ENCODE results near the gene GNE. TPM values are rescaled to one million over a fixed set of nuclear protein-coding genes. Genes with fewer than 3 reads are reported as not detected.
"Not testable (repeated sequence)": the region's sequence is repeated elsewhere in the genome, so short reads cannot be mapped to it uniquely, and the experiment has no call there.

Gene GNE
- total RNA-seq, 1 donor from 2014 or later = 24.1 TPM

DNA sequence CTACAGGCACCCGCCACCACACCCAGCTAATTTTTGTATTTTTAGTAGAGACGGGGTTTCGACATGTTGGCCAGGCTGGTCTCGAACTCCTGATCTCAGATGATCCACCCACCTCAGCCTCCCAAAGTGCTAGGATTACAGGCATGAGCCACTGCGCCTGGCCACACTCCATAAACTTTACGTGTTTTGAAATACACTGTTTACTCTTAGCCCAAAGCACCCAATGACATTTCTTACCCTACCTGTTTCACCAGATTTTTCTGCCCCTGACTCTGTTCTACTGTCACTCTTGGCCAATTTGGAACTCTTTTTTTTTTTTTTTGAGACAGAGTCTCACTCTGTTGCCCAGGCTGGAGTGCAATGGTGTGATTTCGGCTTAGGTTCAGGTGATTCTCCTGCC lies 15.1 kb upstream of the GNE start:
- DNase-seq (ENCODE audit: low spot score) = not testable (repeated sequence)

DNA sequence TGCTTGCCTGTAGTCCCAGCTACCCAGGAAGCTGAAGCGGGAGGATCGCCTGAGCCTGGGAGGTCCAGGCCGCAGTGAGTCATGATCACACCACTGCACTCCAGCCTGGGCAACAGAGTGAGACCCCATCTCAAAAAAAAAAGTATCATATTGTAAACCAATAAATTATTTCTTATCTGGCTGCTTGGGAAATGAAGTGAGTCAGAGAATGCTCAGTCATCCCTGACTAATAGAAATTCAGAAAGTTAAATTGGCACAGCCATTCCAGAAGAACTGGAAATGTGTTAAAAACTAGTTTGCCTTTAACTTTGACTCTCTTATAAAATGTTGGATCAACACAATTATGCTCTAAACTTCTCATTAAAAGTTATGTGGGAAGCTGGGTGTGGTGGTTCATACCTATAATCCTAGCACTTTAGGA lies 9.8 kb upstream of the GNE start:
- no peak for DNase-seq (ENCODE audit: low spot score)

DNA sequence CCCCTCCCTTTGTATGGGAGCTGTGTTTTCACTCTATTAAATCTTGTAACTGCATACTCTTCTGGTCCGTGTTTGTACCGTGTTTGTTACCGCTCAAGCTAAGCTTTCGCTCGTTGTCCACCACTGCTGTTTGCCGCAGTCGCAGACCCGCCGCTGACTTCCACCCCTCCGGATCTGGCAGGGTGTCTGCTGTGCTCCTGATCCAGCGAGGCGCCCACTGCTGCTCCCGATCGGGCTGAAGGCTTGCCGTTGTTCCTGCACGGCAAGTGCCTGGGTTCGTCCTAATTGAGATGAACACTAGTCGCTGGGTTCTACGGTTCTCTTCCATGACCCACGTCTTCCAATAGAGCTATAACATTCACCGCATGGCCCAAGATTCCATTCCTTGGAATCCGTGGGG lies 6.6 kb upstream of the GNE start:
- no peak for DNase-seq (ENCODE audit: low spot score)

DNA sequence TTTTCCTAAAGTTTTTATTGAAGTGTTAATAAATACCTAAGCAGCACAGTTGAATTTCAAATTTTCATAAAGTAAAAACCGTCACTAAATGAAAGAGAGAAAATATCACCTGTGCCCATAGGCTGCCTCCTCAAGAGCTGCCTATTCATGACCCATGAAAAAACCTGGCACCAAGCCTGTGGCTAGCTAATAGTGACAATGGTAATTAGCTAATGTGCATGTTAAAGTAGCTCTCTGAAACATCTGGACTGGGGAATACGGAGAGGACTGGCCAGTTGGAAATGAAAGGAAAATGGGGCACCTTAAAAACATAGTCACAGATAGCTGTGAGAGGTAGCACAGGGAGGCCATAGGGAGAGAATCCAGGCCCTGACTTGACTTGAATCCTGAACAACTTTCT lies 5.4 kb upstream of the GNE start:
- no peak for DNase-seq (ENCODE audit: low spot score)

DNA sequence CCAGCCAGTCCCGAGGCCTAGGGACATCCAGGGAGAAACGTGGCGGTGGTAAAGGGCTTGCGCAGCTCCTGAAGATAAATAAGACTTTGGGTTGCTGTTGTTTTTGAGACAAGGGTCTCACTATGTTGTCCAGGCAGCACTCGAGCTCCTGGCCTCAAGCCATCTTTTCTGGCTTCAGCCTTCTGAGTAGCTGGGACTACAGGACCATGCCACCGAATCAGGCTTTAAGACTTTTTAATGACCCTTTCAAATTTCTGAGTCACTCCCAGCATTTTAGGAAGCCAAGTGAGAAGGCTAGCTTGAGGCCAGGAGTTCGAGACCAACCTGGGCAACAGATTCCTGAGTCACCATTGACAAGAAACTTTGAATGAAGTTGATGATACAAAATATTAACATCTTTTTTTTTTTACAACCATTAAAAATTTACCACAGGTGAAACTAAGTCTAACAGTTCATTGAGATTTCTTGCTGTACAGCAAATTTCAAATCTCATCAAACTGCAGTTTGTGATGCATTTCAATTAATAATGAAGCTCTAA lies 817 bp upstream of the GNE start:
- DNase-seq (ENCODE audit: low spot score) = peak; percentile 14

DNA sequence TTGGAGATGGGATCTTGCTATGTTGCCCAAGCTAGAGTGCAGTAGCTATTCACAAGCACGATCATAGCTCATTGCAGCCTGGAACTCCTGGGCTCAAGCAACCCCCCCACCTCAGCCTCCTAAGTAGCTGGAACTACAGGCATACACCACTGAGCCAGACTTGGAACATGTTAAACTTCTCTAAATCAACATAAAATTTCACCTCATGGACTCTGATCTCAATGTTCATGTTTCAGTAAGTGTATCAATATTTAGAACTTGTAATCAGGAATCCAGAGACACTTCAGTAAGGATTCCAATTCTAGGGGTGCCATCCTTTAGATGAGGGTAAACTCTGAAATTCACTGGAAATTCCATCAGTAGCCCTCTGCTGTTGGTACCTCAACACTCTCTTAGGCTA lies 6.8 kb downstream of the GNE start:
- no peak for DNase-seq (ENCODE audit: low spot score)

DNA sequence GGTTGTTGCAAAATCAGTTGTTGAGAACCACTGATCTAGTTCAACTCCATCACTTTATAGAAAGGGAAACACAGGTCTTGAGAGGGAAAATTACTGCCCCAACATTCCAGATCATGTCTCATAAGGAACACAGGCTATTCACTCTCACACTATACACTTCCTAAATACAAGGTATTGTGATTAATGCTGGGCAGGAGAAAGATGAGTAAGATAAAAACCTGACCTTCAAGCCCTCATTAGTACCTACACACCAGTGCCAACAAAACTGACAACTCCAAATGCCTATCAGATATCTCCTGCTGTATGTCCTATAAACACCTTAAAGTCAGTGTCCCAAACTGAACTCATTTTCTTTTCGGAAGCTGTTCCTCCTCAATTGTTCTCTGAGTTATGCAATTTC lies 8.2 kb downstream of the GNE start:
- no peak for DNase-seq (ENCODE audit: low spot score)

DNA sequence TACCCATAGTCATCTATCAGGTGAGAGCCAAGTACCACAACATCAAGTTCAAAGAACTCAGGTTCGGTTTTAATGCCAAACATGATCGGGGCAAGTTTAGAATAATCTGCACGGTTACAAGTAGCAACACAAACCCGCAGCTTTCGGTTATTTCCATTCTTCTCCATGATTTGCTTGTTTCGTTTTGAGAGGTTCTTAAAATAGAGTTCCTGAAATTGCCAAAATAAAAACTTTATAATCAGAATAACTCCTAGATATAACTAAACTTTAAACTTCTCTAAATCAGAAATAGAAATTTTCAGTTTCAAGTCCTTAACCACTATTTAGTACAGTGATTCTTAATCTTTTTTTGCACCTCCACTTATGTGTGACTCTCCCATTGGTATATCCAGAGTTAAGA lies 9.1 kb downstream of the GNE start:
- no peak for DNase-seq (ENCODE audit: low spot score)

DNA sequence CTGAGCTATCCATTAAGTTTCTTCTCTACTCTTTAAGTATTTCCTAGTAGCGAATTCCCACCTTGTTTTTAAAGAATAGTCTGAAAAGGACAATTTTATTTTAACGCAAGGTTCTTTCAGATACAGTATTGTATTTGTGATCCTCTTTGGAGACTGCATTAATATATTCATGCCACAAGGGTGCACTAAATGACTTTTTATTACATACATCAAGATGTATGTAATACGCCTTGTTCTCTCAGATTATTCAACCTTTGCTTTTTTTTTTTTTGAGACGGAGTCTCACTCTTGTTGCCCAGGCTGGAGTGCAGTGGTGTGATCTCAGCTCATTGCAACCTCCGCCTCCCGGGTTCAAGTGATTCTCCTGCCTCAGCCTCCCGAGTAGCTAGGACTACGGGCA lies 10.2 kb downstream of the GNE start:
- peak; percentile 48 for DNase-seq (ENCODE audit: low spot score)

DNA sequence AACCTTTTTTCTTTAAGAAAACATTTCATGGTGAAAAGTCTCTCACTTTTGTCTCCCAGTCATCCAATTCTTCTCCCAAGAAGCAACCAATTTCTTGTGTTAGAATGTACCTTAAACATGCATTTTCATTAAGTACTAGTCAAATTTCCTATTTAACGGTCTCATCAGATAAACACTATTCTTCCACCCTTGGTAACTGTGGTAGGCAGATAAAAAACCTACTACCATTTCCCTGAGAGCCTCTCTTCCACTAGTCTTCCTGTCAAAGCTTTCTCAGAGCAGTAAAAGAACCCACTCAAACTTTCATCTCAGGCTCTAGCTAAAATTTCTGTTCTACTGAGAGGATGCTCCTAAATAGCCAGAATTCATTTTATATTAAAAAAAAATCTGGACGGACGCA lies 10.9 kb downstream of the GNE start:
- no peak for DNase-seq (ENCODE audit: low spot score)

DNA sequence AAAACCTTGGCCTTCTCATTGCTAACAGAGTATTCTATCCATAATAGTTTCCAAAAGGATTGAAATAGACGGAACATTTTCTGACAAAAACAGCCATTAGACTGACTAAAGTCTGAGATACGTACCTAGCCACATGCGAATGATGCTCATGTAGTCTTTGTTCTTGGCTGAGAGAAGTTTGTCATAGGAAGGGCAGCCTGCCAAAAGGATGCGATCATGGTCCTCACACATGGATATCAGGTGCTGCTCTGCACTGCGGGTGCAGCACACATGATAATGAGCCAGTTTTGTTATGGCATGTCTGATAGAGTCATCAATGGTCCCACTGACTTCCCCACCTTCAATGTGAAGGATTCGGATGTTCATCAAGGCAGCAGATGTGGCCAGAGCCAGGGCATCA lies 12.3 kb downstream of the GNE start:
- DNase-seq (ENCODE audit: low spot score) = no peak

DNA sequence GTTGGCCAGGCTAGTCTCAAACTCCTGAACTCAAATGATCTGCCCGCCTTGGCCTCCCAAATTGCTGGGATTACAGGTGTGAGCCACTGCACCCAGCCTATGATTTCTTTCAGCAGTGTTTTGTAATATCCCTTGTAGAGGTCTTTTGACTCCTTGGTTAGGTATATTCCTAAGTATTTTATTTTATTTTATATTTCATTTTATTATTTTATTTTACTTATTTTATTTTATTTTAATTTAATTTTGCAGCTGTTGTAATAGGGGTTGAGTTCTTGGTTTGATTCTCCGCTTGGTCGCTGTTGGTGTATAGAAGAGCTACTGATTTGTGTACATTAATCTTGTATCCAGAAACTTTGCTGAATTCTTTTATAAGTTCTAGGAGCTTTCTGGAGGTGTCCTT lies 18.6 kb downstream of the GNE start:
- DNase-seq (ENCODE audit: low spot score) = not testable (repeated sequence)

DNA sequence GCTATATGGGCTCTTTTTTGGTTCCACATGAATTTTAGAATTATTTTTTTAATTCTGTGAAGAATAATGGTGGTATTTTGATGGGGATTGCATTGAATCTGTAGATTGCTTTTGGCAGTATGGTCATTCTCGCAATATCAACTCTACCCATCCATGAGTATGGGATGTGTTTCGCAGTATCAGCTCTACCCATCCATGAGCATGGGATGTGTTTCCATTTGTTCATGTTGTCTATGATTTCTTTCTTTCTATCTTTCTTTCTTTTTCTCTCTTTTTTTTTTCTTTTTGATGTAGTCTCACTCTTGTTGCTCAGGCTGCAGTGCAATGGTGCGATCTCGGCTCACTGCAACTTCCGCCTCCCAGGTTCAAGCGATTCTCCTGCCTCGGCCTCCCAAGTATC lies 19.0 kb downstream of the GNE start:
- not testable (repeated sequence) for DNase-seq (ENCODE audit: low spot score)

DNA sequence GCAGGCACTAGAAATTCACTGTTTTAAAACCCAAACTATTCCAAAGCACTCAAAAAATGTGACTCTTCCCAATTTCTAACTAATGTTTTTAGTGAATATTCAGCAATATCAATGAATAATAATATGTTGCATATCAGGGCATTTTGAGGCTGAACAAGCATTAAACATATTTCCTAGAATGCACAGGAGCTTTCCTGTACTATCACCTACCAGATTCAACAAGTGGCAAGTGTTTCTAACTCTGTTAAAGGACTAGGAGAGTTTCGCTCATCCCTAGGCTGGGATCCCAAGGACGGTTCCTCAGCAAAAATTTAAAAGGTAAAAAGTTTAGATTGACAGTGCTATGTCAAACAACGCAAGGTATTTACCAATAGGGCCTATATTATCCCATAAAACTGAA lies 21.0 kb downstream of the GNE start:
- DNase-seq (ENCODE audit: low spot score) = no peak

DNA sequence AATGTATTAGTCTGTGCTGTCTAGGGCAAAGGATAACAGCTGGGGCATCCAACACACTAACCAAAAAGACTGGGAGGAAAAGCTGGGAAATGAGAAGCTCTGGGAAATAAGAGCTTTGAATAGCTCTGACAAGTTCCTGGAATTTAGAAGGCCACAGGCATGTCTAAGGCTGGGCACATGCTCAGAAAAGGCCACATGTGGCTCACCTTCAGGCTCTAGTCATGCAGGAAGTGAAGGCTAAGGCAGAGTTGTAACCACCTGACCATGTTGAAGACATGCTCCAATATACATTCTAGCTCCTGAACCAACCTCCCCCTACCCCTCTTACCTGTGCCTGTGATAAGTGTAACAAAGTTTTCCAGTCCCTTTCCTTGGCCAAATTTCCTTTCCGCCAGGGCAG lies 35.8 kb downstream of the GNE start:
- no peak for DNase-seq (ENCODE audit: low spot score)

DNA sequence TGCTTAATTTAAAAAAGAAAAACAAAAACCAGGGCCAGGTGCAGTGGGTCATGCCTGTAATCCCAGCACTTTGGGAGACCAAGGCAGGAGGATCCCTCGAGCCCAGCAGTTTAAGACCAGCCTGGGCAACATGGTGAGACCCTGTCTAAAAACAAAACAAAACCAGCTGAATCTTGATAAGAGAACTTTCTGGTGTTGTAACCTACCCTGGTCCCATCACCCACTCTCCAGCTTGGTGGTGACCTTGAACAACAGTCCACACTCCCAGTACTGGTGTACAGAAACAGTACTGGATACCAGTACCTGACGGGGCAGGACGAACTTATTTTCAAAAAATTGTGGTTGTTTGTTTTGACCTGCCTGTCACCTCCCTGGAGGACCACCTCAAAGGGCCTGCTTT lies 36.6 kb downstream of the GNE start:
- no peak for DNase-seq (ENCODE audit: low spot score)

DNA sequence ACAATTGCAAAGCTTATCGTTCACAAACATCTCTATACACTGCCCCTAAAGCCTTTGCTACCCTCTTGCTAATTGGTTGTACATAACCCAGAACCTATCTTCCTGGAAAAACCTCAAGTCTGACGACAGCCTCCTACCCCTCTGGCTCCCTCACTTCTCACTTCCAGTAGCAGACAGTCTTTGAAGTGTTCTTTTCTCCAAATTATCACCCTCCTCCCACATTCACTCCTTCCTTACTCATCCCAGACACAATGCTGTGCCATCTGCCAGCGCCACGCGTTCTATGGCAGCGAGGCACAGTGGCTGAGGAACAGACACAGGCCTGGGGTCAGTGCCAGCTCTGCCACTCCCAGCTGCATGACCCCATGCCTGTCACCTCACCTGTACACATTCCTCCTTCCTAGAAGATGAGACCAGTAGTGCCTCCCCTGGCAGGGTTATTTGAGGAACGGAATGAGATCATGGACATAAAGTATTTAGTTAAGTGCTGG lies 39.8 kb downstream of the GNE start:
- DNase-seq (ENCODE audit: low spot score) = no peak

DNA sequence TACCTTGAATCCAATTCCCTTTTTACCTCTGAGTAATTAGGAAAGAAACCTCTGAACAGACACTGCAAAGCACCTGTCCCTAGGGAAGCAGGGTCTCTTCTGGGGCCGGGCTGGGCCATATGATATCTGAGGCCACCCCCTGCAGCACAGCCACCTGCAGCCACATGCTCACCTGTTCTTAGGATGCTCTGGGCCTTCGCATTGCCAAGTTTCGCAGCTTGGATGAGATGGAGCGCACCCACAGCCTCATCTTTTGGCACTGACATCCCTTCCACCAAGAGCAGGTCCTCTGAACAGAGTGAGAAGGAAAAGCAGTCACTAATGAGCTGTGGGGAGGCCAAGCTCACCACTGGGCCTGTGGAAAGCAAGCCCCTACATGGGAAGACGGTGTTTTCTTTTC lies 40.2 kb downstream of the GNE start:
- DNase-seq (ENCODE audit: low spot score) = no peak

DNA sequence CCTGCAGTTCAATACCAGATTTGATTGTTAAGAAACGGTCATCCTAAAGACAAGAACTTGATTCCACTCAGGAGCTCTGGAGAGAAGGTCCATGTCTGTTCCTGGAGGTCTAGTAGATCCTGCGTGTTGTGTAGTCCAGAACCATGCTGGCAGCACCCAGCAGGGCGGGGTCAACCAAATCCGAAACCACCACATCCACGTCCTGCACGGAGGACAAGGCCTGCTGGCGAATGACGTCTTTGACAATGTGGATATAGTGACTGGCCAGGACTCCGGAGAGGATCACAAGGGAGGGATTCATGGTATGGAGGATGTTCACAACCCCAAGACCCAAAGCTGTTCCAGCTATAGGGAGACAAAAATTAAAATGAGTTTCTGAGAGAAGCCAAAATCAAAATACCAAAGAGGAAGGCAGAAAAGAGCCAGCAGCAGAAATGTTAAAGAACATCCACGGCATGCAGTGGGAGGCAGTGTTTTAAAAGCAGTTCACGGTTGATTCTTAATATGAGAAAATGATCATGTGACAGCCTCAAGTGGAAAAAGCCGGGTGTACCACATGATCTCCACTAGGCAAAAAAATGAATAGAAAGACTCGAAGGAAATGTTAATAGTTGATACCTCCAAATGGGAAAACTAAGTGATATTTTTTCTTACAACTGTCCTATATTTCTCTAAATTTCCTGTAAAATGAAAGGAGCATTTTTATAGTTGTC lies 40.8 kb downstream of the GNE start:
- no peak for DNase-seq (ENCODE audit: low spot score)

DNA sequence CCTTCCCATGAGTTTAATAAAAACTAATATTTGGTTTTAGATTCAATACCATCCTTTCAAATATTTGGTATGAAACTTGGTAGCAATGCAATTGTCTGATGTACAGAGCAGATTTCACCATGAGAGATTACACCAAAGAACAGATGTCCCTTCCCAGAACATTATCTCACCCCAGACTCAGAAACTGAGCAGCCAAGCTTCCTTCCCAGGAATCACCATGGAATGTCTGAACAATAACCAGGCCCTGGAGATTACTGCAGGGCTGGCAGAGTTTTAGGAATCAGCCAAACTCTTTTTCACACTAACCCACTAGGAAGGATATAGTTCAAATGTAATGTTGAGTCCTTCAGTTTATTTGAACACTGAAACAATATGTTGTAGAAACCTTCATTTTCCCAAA lies 43.7 kb downstream of the GNE start:
- DNase-seq (ENCODE audit: low spot score) = peak; percentile 88

DNA sequence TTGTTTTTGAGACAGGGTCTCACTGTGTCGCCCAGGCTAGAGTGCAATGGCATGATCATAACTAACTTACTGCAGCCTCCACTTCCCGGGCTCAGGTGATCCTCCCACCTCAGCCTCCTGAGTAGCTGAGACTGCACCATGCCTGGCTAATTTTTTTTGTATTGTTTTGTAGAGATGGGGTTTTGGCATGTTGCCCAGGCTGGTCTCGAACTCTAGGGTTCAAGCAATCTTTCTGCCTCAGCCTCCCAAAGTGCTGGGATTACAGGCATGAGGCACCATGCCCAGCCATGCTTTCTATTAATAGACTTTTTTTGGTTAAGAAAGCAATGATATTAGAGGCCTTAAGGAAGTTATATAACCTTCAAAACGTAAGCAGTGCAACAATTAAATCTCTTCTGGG lies 44.3 kb downstream of the GNE start:
- DNase-seq (ENCODE audit: low spot score) = peak; percentile 18

DNA sequence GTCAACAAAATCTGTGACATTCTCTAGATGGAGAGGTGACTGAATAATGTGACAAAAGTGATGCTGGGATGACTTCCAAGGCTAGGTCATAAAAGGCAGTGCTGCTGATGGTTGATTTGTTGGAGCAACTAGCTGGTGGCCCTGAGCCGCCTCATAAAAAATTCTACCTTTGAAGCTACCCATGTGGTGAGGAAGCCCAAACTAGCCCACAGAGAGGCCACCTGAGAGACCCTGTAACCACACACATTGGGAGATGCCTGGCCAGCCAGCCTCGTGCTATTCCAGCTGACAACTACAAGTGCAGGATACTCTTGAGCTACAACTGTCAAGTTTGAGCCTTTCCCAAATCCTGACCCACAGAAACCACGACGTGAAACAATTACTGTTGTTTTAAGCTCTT lies 44.9 kb downstream of the GNE start:
- DNase-seq (ENCODE audit: low spot score) = no peak

DNA sequence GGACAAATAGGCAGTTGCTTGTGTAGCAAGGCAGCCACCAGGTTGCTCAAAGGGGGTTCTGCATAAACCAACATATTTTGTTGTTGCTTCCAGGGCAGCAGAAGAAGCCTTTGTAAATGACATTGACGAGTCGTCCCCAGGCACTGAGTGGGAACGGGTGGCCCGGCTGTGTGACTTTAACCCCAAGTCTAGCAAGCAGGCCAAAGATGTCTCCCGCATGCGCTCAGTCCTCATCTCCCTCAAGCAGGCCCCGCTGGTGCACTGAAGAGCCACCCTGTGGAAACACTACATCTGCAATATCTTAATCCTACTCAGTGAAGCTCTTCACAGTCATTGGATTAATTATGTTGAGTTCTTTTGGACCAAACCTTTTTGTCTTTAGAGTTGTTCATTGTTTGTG lies 46.7 kb downstream of the GNE start:
- DNase-seq (ENCODE audit: low spot score) = no peak

DNA sequence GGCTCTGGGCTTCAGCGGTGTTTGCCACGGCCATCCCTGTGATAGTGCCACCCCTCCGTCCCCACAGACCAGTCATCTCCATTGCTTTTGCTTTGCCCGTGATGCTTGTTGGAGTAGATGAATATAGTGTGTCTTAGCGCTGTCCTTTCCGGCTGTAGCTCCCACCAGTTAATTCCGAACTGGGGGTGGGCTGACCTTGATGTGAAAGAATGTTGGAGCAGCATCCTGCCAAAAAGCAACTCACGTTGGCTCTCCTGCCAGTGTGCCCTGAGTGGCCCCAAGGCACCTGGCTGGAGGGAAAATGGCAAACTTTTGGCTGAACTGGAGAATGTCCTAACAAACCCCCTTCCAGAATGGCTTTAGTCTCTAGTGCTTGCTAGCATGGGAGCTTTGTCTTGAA lies 47.5 kb downstream of the GNE start:
- DNase-seq (ENCODE audit: low spot score) = no peak
